ENCODE results near the gene TTLL5. TPM values are rescaled to one million over a fixed set of nuclear protein-coding genes. Genes with fewer than 3 reads are reported as not detected.

TTLL5 gene
- total and polyA plus RNA-seq, 7 donors, result 4.6 to 17.2 (median 9.1) TPM

GRCh38 chr14:75619548-75619947, 41.5 kb upstream of the TTLL5 start:
- intact Hi-C loops (cut with DNase I), result no loop called here
- 85 to 91% (median 86%) methylated on average over 1 of the region's 1 CpG for WGBS, 3 donors
- DNase-seq, result no peak
- Histone ChIP-seq H3K9me3 (no peaks in the 10 kb centered on the region), H3K4me3 (no peak overlapping the region), H3K36me3 (ENCODE audit: insufficient read depth in 1 of 2, low read depth in 1 of 2) (no peaks in the 10 kb centered on the region), H3K27me3 (ENCODE audit: insufficient read depth in 3 of 3, low read length in 2 of 3) (no peaks in the 10 kb centered on the region), H3K4me1 (no peaks in the 10 kb centered on the region), H3K27ac (no peak overlapping the region)
- ATAC-seq, result no peak
- no peak for TF ChIP-seq CTCF (IDR thresholded peaks at IDR 0.05)

- no peak for ATAC-seq
- intact Hi-C loops (cut with DNase I), result no loop called here
- no peaks in the 10 kb centered on the region for H3K4me1 ChIP-seq
- WGBS, 3 donors, result 91 to 95% (median 93%) methylated on average over 3 of the region's 3 CpGs
- no peak for TF ChIP-seq CTCF (IDR thresholded peaks at IDR 0.05)
- H3K36me3 ChIP-seq (ENCODE audit: insufficient read depth in 1 of 2, low read depth in 1 of 2), result no peaks in the 10 kb centered on the region
- no peak for DNase-seq
- no peak overlapping the region for H3K4me3 ChIP-seq
- no peaks in the 10 kb centered on the region for H3K27me3 ChIP-seq (ENCODE audit: insufficient read depth in 3 of 3, low read length in 2 of 3)
- no peak overlapping the region for H3K27ac ChIP-seq
- H3K9me3 ChIP-seq, result no peaks in the 10 kb centered on the region
These were observed 36.0 kb upstream of the TTLL5 start for GRCh38 chr14:75625034-75625433.

GRCh38 chr14:75626396-75626795, 34.6 kb upstream of the TTLL5 start:
- intact Hi-C loops (cut with DNase I), result no loop called here
- Histone ChIP-seq H3K36me3 (ENCODE audit: insufficient read depth in 1 of 2, low read depth in 1 of 2) (no peaks in the 10 kb centered on the region), H3K27me3 (ENCODE audit: insufficient read depth in 3 of 3, low read length in 2 of 3) (no peaks in the 10 kb centered on the region), H3K4me1 (no peaks in the 10 kb centered on the region), H3K27ac (no peak overlapping the region), H3K4me3 (no peak overlapping the region), H3K9me3 (no peaks in the 10 kb centered on the region)
- ATAC-seq (no peak), DNase-seq (no peak)
- 92 to 99% (median 97%) methylated on average over 3 of the region's 3 CpGs for WGBS, 3 donors
- TF ChIP-seq CTCF (IDR thresholded peaks at IDR 0.05), result no peak

GRCh38 chr14:75626863-75627262, 34.2 kb upstream of the TTLL5 start:
- ATAC-seq (no peak), DNase-seq (no peak)

More at GRCh38 chr14:75626863-75627262, 34.2 kb upstream of the TTLL5 start:
- no peak for TF ChIP-seq CTCF (IDR thresholded peaks at IDR 0.05)
- WGBS, 3 donors, result 80 to 86% (median 84%) methylated on average over 3 of the region's 3 CpGs
- H3K4me1 ChIP-seq, result no peaks in the 10 kb centered on the region
- intact Hi-C loops (cut with DNase I), result no loop called here
- H3K27ac ChIP-seq, result no peak overlapping the region
- H3K36me3 ChIP-seq (ENCODE audit: insufficient read depth in 1 of 2, low read depth in 1 of 2), result no peaks in the 10 kb centered on the region
- no peak overlapping the region for H3K4me3 ChIP-seq
- H3K27me3 ChIP-seq (ENCODE audit: insufficient read depth in 3 of 3, low read length in 2 of 3), result no peaks in the 10 kb centered on the region
- H3K9me3 ChIP-seq, result no peaks in the 10 kb centered on the region
